HG03175 (cell line): ENCODE data around the gene CNDP1.
"Not testable (repeated sequence)": the region's sequence is repeated elsewhere in the genome, so short reads cannot be mapped to it uniquely, and the experiment has no call there.

ENCODE experiments used
- ATAC-seq: cut with Tn5 transposase; IDR thresholded peaks from one replicate; pipeline ENCODE4 v1.9.1; 2021; ENCODE audit warnings: mild to moderate bottlenecking, moderate library complexity; ENCODE audit not compliant: unreplicated experiment

CNDP1 gene

DNA sequence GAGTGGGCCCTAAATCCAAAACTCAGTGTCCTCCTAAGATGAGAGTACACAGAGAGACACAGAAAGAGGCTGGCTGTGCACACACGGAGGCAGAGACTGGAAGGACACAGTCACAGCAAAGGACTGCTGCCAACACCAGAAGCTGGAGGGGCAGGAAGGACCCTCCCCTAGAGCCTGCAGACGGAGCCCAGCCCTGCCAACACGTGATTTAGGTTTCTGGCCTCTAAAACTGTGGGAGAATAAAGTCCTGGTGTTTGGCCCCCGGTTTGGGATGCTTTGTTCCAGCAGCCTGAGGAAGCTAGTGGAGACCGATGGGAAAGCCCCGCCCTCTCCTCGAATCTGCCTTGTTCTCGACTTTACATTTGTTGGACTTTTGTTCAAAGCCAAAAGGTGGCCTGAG, 10.6 kb downstream of the CNDP1 start:
- ATAC-seq, result no peak

DNA sequence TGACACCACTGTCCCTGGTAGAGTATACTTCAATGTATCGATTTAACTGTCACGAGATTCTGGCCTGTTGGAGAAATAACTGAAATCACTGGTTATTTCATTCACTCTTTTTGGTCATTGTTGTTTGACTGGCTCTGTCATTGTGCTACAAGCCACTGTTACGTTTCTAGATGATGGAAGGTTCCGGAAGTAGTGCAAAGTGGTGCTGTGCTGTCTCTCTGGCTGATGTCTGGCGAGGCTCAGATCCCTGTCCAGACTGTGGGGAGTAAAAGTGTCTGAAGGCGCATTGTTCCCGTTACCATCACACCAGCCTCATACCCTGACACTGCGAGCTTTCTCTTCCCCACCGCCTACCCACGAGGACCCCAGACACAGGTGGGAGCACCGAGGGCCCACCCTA, 11.7 kb downstream of the CNDP1 start:
- ATAC-seq, result no peak

DNA sequence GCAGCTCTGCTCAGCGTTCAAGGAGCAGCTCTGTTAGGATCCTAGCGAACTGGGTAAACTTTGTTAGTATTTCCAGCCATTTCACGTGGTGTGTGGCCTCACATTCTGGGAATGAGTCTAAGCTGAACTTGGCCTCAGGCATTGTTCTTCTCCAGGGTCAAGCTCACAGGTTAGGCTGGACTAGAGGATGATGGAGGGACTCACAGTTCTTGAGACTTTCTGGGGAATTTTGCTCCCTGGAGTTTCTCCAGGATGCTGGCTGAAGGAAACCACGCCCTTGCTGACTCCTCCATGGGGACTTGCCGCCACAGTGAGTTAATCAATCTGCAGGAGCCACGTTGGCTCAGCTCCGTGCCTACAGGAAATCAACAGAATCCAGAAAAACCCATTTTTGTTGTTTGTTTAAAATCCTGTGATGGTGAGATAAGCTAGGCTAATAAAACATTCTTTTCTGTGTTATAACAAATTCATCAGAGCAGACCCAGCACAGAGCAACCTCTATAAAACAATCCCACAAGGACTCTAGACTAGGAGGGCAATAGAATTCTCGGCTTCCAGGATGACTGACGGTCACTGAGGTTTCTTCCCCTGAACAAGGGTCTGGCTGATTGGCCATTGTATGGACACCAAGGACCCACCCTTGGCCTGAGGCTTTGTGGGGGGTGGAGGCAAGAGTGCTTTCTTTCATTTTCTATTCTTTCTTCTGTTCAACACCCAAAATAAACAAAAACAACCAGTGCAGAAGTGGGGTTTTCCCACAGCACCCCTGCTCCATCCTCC, 12.6 kb downstream of the CNDP1 start:
- no peak for ATAC-seq

GRCh38 chr18:74547860-74548259, 13.6 kb downstream of the CNDP1 start:
- no peak for ATAC-seq

DNA sequence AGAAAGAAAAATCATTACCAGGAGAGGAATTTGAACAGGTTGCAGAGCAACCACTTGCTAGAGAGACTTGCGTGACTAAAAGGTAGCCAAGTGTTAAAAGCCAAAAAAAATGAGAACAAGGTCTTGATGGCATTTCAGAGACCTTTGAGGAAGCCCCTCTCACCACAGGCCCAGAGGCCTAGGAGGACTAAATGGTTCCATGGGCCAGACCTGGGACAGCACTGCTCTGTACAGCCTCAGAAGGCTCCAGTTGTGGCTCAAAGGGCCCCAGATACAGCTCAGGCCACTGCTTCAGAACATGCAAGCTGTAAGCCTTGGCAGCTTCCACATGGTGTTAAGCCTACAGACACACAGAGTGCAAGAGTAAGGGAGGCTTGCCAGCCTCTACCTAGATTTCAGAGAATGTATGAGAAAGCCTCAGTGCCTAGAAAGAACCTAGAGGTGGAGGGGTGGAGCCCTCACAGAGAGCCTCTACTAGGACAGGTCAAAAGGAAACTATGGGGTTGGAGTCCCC, 15.3 kb downstream of the CNDP1 start:
- ATAC-seq, result no peak

DNA sequence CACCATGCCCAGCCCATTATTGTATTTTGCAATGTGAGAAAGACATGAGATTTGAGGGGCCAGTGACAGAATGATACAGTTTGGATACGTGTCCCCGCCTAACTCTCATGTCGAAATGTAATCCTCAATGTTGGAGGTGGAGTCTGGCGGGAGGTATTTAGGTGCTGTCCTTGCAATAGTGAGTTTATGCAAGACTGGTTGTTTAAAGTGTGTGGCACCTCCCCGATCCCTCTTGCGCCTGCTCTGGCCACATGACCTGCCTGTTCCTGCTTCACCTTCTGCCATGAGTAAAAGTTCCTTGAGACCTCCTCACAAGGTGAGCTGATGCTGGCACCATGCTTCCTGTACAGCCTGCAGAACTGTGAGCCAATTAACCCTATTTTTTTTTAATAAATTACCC, 16.6 kb downstream of the CNDP1 start:
- ATAC-seq, result no peak

GRCh38 chr18:74551452-74551851, 17.2 kb downstream of the CNDP1 start:
- no peak for ATAC-seq

DNA sequence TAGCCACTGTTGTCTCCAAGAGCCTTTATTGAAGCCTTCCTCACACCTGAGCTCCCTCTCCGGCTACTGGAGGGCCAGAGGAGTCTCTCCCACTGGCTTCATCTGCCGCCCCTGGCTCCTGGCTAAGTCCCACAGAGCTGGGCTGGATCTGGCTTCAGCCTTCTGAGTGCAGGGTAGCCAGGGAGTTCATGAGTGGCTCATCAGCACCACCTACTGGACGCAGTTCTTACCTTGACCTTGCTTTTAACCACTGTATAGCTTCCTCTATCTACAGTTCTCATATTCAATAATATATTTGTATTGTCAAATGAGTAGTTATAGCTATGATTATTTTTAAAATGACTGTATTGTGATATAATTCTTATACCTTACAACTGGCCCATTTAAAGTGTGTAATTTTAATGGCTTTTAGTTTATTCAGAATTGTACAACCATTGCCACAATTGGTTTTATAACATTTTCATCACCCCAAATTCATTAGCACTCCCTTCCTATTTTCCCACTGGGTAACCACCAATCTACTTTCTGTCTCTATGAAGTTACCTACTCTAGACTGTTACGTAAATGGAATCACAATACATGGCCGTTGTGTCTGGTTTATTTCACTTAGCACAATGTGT, 17.7 kb downstream of the CNDP1 start:
- peak; percentile 96 for ATAC-seq

GRCh38 chr18:74556126-74556525, 21.8 kb downstream of the CNDP1 start:
- no peak for ATAC-seq

DNA sequence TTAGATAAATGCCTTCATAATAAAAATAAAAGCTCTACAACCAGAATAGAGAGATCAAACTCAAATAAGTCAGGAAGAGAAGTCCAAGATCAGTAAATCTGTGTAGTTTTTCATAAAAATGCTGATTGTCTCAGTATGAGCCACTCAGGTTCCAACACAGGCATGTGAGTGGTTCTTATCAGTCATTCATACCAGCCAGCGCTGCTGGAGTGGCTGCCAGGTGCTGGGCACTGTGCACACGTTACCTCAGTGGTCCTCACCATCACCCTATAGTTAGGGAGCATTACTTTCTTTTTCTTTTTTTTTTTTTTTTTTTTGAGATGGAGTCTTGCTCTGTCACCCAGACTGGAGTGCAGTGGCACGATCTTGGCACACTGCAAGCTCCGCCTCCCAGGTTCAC, 23.8 kb downstream of the CNDP1 start:
- no peak for ATAC-seq

GRCh38 chr18:74562131-74562730, 27.9 kb downstream of the CNDP1 start:
- ATAC-seq, result no peak

DNA sequence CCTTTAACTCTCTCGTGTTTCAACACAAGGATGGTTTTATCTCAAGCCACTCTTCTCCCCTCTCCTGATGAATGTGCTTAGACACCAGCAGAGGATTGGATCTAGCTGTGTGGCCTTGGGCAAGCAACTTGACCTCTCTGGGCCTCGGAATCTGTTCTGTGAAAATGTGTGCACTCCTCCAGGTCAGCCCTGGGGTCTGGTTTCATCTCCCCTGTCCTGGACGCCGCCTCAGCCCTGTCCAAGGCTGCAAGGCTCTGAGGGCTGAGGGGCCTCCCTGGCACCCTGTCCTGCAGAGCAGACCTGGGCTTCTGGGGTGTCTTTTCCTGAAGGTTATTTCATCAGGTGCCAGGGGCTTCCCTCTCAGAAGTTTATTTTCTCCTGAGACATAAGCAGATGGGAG, 28.5 kb downstream of the CNDP1 start:
- no peak for ATAC-seq

- no peak for ATAC-seq
These were observed 29.7 kb downstream of the CNDP1 start for GRCh38 chr18:74563999-74564398.

- not testable (repeated sequence) for ATAC-seq
These were observed 30.9 kb downstream of the CNDP1 start for GRCh38 chr18:74565164-74565563.

- not testable (repeated sequence) for ATAC-seq
These were observed 31.7 kb downstream of the CNDP1 start for GRCh38 chr18:74565993-74566392.

DNA sequence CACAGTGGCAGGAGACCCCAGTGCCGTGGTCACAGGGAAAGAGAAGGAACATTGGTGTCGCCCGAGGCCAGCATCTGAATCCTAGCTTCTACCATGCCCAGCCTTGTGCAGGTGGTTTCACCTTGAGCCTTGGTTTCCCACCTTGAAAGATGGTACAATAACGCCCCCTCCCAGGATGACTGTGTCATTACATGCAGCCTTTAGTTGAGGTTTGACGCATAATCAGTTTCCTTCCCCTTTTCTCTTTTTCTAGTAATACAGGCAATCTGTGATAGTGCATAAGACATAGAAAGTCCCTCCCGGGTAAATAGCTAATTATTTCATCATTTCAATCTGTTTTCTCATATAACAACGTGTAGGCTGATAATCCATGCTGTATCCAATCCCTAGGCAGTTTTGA, 33.5 kb downstream of the CNDP1 start:
- ATAC-seq, result no peak

DNA sequence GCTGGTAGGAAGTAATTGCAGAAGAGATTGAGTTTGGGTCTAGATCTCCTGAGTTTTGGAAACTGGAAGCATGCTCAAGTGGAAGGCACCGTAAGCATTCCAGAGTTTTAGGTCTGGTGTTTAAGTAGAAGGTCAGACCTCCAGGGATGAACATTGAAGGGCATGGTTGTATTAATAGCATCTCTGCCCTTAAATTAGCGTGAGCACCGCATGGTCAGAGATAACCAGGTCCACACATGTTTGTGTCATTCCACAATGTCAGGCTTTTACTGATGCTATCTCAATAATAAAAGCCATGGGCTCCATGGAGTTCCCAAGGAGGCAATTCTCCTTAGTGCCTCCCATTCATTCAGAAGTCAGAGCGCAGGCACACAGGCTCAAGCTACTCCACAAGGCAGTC, 35.1 kb downstream of the CNDP1 start:
- ATAC-seq, result no peak

GRCh38 chr18:74570266-74570665, 36.0 kb downstream of the CNDP1 start:
- ATAC-seq, result no peak

DNA sequence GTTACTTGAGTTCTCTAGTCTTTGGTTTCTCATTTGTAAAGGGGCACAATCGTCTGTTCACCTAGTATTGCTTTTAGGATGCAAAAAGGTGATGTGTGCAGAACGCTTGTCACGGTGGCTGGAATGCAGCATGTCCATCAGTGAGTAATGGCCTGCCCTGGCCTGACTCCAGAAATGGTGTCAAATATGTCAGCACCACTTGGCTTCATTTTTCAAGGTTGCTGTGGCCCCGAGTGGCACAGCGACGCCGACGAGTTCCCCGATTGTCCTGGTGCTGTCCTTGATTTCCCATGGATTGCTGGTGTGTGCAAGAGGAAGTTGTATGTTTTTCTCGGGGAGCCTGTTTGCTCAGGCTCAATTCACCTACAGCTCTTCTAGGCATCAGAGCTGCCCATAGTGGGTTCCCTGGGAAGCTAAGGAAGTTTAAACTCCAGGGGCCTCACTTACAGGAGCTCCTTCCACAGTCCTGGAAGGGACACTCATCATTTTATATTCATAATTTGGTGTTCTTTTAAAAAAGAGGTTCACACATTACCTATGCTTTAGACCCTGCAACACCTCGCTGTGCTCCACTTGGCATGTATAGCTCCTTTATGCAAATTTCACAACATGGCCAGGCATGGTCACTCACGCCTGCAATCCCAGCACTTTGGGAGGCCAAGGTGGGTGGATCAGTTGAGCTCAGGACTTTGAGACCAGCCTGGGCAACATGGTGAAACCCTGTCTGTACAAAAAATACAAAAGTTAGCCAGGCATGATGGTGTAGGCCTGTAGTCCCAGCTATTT, 37.8 kb downstream of the CNDP1 start:
- ATAC-seq, result peak; percentile 62

- no peak for ATAC-seq
These were observed 38.8 kb downstream of the CNDP1 start for GRCh38 chr18:74573053-74573452.

DNA sequence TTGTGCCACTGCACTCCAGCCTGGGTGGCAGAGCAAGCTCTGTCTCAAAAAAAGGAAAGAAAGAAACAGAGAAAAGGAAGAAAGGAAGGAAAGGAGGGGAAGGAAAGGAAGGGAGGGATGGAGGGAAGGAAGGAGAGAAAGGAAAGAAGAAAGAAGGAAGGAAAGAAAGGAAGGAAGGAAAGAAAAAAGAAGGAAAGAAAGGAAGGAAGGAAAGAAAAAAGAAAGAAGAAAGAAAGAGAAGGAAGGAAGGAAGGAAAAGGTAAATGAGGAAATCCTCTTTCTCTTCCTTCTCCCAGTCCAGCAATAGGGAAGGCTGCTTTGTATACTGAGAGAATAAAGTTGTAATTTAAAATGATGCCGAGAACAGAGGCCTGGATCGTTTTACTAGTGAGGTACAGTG, 40.6 kb downstream of the CNDP1 start:
- ATAC-seq, result no peak
